ENCODE measurements around the gene HLCS.

HLCS gene

DNA sequence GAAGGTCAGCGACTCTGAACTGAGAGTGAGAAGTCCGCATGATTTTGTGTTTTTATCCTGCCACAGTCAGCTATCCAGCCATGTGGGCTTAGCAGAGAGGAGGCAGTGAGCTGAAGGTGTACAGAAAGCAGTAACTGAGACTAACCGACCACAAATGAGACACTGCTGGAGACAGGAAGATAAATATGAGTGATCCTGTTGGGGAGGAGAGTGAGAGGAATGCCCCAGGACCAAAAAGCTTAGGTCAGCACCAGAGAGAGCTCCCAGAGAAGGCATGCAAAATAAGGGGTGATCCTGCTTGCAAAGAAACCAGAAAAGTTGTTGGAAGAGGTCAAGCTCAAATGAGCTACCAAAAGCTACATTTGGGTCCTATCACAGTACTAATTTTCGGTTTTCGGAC, 63.7 kb downstream of the HLCS start:
- H3K27me3 ChIP-seq, result no peaks in the 10 kb centered on the region
- peaks cover 0 to 30% (median 0%) of the 10 kb centered on the region in 3 donors for H3K36me3 ChIP-seq
- no peak overlapping the region for H3K4me3 ChIP-seq
- H3K27ac ChIP-seq, result no peak overlapping the region
- TF ChIP-seq, protein P1, sequence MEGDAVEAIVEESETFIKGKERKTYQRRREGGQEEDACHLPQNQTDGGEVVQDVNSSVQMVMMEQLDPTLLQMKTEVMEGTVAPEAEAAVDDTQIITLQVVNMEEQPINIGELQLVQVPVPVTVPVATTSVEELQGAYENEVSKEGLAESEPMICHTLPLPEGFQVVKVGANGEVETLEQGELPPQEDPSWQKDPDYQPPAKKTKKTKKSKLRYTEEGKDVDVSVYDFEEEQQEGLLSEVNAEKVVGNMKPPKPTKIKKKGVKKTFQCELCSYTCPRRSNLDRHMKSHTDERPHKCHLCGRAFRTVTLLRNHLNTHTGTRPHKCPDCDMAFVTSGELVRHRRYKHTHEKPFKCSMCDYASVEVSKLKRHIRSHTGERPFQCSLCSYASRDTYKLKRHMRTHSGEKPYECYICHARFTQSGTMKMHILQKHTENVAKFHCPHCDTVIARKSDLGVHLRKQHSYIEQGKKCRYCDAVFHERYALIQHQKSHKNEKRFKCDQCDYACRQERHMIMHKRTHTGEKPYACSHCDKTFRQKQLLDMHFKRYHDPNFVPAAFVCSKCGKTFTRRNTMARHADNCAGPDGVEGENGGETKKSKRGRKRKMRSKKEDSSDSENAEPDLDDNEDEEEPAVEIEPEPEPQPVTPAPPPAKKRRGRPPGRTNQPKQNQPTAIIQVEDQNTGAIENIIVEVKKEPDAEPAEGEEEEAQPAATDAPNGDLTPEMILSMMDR (IDR thresholded peaks at IDR 0.05), result no peak
- H3K9me3 ChIP-seq, result no peaks in the 10 kb centered on the region
- intact Hi-C loops (cut with DNase I; ENCODE audit: low total_unique reads), result no loop called here
- no peaks in the 10 kb centered on the region for H3K4me1 ChIP-seq
- DNase-seq, result no peak

DNA sequence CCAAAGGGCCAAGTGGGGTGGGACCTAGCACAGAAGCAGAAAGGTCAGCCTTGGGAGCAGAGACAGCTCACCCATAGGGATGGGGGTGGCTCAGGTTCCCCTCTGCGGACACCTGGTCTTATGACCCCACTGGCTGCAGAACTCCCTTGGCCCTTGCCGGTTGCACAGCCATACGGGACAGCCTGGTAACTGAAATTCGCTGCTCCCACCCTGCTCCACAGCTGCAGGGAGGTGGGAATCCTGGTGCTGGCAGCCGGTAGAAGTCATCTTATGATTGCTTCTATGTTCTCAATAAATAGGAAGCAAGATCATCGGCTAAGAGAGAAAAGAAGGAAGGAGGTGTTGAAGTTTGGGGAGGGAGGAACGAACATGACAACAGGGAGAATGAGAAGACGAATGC, 64.1 kb downstream of the HLCS start:
- Histone ChIP-seq H3K27ac (no peak overlapping the region), H3K4me1 (no peaks in the 10 kb centered on the region), H3K36me3 (peaks cover 0 to 30% (median 0%) of the 10 kb centered on the region in 3 donors), H3K9me3 (no peaks in the 10 kb centered on the region), H3K27me3 (no peaks in the 10 kb centered on the region), H3K4me3 (no peak overlapping the region)
- no peak for DNase-seq
- intact Hi-C loops (cut with DNase I; ENCODE audit: low total_unique reads), result no loop called here
- TF ChIP-seq, protein P1 (IDR thresholded peaks at IDR 0.05), result no peak

DNA sequence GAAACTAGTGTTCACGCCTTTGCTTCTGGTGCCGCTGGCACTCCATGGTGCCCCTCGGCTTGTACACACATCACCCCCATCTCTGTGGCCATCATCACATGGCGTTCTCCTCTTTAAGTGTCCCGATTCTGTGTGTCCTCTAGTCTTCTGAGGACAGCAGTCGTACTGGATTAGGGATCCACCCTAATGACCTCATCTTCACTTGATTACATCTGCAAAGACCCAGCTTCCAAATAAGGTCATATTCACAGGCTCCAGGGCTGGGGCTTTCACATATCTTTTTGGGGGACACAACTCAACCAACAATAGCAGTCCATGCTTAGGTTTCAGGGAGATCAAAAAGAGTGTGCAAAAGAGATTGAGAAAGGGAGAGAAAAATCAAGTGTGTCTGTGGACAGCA, 64.9 kb downstream of the HLCS start:
- Histone ChIP-seq H3K4me3 (no peak overlapping the region), H3K36me3 (peaks cover 0 to 33% (median 3%) of the 10 kb centered on the region in 3 donors), H3K27ac (no peak overlapping the region), H3K9me3 (no peaks in the 10 kb centered on the region), H3K4me1 (no peaks in the 10 kb centered on the region), H3K27me3 (no peaks in the 10 kb centered on the region)
- no peak for DNase-seq
- TF ChIP-seq, protein P1 (IDR thresholded peaks at IDR 0.05), result no peak
- intact Hi-C loops (cut with DNase I; ENCODE audit: low total_unique reads), result no loop called here

DNA sequence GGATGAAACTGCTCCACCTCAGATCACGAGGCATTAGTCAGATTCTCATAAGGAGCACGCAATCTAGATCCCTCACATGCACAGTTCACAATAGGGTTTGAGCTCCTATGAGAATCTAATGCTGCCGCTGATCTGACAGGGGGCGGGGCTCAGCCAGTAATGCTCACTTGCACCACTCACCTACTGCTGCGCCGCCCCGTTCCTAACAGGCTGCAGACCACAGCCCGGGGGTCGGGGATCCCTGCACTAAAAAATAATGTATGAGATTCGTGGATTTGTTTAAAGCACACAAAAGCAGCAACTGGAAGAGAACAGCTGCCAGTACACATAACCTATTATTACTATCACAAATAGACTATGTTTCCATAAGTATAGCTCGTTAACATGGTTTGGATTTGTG, 72.9 kb downstream of the HLCS start:
- TF ChIP-seq, protein P1 (IDR thresholded peaks at IDR 0.05), result no peak
- Histone ChIP-seq H3K4me3 (no peak overlapping the region), H3K4me1 (no peaks in the 10 kb centered on the region), H3K27me3 (no peaks in the 10 kb centered on the region), H3K36me3 (peaks cover 0 to 53% (median 20%) of the 10 kb centered on the region in 3 donors), H3K9me3 (no peaks in the 10 kb centered on the region), H3K27ac (no peak overlapping the region)
- no peak for DNase-seq
- intact Hi-C loops (cut with DNase I; ENCODE audit: low total_unique reads), result no loop called here

DNA sequence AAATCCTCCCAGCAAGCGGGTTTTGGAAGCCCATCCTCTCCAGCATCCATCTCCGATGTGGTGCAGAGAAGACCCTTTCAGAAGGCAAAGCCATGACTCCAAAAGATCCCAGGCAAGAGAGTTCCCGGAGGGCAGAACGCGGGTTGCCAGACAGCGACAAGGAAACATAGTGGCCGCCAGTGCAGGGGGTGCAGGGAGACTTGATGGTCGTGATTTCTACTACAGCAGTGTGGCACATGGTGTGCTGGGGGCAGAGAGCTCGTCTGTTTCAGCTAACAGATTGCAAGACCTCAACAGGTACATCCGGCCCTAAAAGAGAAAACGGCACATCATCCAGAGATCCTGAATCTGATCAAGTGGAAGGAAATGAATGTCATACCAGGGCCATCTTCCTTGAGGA, 74.3 kb downstream of the HLCS start:
- Histone ChIP-seq H3K9me3 (no peaks in the 10 kb centered on the region), H3K4me3 (no peak overlapping the region), H3K4me1 (no peaks in the 10 kb centered on the region), H3K27ac (no peak overlapping the region), H3K27me3 (no peaks in the 10 kb centered on the region), H3K36me3 (peaks cover 0 to 51% (median 20%) of the 10 kb centered on the region in 3 donors)
- DNase-seq, result no peak
- intact Hi-C loops (cut with DNase I; ENCODE audit: low total_unique reads), result no loop called here
- TF ChIP-seq, protein P1 (IDR thresholded peaks at IDR 0.05), result no peak

DNA sequence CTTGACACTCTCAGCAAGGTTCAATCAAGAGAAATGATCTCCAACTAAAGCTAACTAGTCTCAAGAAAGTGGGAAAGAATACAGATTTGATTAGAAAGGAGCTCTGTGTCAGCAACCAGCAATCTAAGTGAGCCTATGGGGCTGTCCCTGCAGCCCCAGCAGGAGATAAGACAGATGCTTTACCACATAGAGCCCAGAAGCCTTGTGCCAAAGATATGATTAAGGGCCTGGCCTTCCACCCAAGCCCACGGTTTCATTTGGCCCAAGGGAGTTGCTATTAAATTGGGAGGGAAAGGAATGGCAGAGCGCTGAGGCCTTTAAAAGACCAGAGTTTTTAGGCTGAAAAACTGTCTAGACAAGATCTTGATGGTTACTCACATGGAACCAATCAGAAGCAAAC, 74.8 kb downstream of the HLCS start:
- TF ChIP-seq, protein P1 (IDR thresholded peaks at IDR 0.05), result no peak
- intact Hi-C loops (cut with DNase I; ENCODE audit: low total_unique reads), result no loop called here
- Histone ChIP-seq H3K36me3 (peaks cover 0 to 49% (median 18%) of the 10 kb centered on the region in 3 donors), H3K9me3 (no peaks in the 10 kb centered on the region), H3K4me3 (no peak overlapping the region), H3K27ac (no peak overlapping the region), H3K4me1 (no peaks in the 10 kb centered on the region), H3K27me3 (no peaks in the 10 kb centered on the region)
- no peak for DNase-seq
